Glutamatergic neuron (in vitro differentiated cells): ENCODE measurements around the gene PRDM16. TPM values are rescaled to one million over a fixed set of nuclear protein-coding genes. Genes with fewer than 3 reads are reported as not detected.

Experiments used
- DNase-seq: peaks from one replicate; pipeline ENCODE4 v3.0.0; 2022
- H3K27ac Mint-ChIP-seq: one replicate; pipeline ENCODE4 v1.8.0; 2020; ENCODE audit warnings: mild to moderate bottlenecking, mixed read lengths, inconsistent platforms; ENCODE audit not compliant: unreplicated experiment
- H3K27me3 Mint-ChIP-seq: one replicate; pipeline ENCODE4 v1.8.0; 2020; ENCODE audit warnings: mild to moderate bottlenecking, moderate library complexity, mixed read lengths, inconsistent platforms; ENCODE audit not compliant: unreplicated experiment
- H3K36me3 Mint-ChIP-seq: one replicate; pipeline ENCODE4 v1.8.0; 2020; ENCODE audit warnings: mild to moderate bottlenecking, mixed read lengths, inconsistent platforms; ENCODE audit not compliant: unreplicated experiment
- H3K4me1 Mint-ChIP-seq: one replicate; pipeline ENCODE4 v1.8.0; 2020; ENCODE audit warnings: mild to moderate bottlenecking, low read depth, mixed read lengths, inconsistent platforms; ENCODE audit not compliant: unreplicated experiment
- H3K4me3 Mint-ChIP-seq: one replicate; pipeline ENCODE4 v1.8.0; 2020; ENCODE audit warnings: mild to moderate bottlenecking, mixed read lengths, inconsistent platforms; ENCODE audit not compliant: unreplicated experiment
- H3K9me3 Mint-ChIP-seq: one replicate; pipeline ENCODE4 v1.8.0; 2020; ENCODE audit warnings: mild to moderate bottlenecking, moderate library complexity, mixed read lengths, inconsistent platforms; ENCODE audit not compliant: unreplicated experiment
- CTCF ChIP-seq: fragments of 200-600 bp; sonication (generic); IDR thresholded peaks from one replicate; pipeline ENCODE4 v1.5.0; 2021; ENCODE audit not compliant: partially characterized antibody, unreplicated experiment
- total RNA-seq: library from RNA; stranded (reverse); fragmentation: NEBNext Ultra II Directional; extraction: Animal tissue kit (Norgen Biotek cat#: 25700); gene quantifications from one replicate; pipeline ENCODE4 v1.2.1, GENCODE V29; 2021; ENCODE audit not compliant: unreplicated experiment

Gene PRDM16
- total RNA-seq, 1 donor from 2014 or later = 0.07 TPM

GRCh38 chr1:3213730-3214129 lies 144.7 kb downstream of the PRDM16 start:
- no peak for DNase-seq
- Mint-ChIP-seq H3K27ac (no peak overlapping the region), H3K27me3 (peaks cover 3% of the 10 kb centered on the region), H3K4me1 (peaks cover 4% of the 10 kb centered on the region), H3K9me3 (no peaks in the 10 kb centered on the region), H3K36me3 (no peaks in the 10 kb centered on the region), H3K4me3 (no peak overlapping the region)
- TF ChIP-seq CTCF = no peak

DNA sequence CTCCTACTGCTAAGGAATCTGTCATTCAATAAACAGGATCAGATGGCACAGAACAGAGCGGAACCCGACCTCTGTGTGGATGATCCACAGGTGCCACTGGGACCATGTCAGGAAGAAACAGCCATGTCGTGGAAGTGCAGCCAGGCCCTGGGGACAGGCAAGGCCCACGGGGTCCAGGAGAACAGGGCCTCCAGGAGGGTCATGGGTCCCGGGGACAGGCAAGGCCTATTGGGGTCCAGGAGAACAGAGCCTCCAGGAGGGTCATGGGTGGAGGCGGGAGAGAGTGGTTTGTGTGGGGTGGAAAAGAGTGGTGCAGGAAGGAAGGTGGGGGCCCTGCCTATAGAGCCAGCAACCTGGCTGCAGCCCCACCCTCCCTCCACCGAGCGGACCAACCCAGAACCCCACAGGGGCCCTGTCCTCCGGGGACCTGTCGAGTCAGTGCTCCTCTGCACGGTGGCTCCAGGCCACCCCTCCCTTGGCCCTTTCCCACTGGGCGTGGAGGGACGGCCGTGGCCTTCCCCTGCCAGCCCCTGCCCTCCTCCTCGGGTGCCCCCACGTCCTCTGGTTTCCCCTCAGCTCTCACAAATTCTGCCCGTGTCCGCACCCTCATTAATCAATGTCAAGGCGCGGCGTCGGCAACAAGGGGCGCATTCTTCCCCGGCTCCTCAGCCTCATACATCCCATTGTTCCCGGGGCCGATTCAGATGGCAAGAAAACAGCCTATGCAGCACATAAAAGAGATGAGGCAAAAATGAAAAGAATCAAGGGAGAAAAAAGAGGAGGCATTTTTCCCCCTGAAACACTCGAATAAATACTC lies 146.4 kb downstream of the PRDM16 start:
- no peaks in the 10 kb centered on the region for H3K9me3 Mint-ChIP-seq
- peaks cover 3% of the 10 kb centered on the region for H3K27me3 Mint-ChIP-seq
- H3K4me1 Mint-ChIP-seq = peaks cover 8% of the 10 kb centered on the region
- H3K27ac Mint-ChIP-seq = no peak overlapping the region
- no peak for DNase-seq
- no peaks in the 10 kb centered on the region for H3K36me3 Mint-ChIP-seq
- no peak for TF ChIP-seq CTCF
- no peak overlapping the region for H3K4me3 Mint-ChIP-seq

GRCh38 chr1:3216015-3216391 lies 147.0 kb downstream of the PRDM16 start:
- no peaks in the 10 kb centered on the region for H3K9me3 Mint-ChIP-seq
- TF ChIP-seq CTCF = no peak
- H3K4me3 Mint-ChIP-seq = no peak overlapping the region
- H3K36me3 Mint-ChIP-seq = no peaks in the 10 kb centered on the region
- no peak for DNase-seq
- H3K27ac Mint-ChIP-seq = no peak overlapping the region
- peaks cover 4% of the 10 kb centered on the region for H3K27me3 Mint-ChIP-seq
- H3K4me1 Mint-ChIP-seq = peaks cover 8% of the 10 kb centered on the region

GRCh38 chr1:3217181-3217641 lies 148.2 kb downstream of the PRDM16 start:
- H3K27ac Mint-ChIP-seq = no peak overlapping the region
- TF ChIP-seq CTCF = no peak
- DNase-seq = no peak
- no peak overlapping the region for H3K4me3 Mint-ChIP-seq
- H3K4me1 Mint-ChIP-seq = peaks cover 8% of the 10 kb centered on the region
- H3K36me3 Mint-ChIP-seq = no peaks in the 10 kb centered on the region
- peaks cover 2% of the 10 kb centered on the region for H3K9me3 Mint-ChIP-seq
- peaks cover 8% of the 10 kb centered on the region for H3K27me3 Mint-ChIP-seq

DNA sequence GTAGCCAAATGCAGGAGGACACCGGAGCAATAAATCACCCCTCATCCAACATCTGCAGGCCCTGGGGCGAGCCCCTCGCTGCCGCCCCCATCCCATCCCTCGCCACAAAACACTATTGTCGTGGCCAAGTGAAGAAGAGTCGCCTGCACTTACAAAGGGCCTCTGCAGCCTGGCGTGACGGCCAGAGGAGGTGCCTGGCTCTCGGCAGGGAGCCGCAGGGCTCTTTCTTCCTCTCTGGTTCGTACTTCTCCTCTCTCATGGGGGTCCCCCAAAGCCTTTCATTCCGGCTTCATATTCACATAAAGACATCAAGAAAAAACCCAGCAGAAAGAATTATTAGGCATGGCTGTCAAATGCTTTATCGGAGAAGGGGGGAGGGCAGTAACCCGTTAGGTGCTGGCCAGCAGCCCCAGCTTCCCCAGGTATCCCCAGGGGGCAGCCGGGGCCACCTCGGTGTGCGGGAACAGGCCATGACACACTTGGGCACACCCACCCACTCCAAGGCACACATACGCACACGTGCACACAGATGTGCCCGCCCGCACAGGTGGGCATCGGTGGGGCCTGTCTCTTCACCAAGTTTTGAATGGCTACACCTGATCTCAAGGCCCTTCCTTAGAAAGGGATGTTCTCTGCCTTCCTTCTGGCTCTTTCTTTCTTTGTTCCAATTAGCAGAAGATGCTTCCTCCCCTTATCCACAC lies 149.1 kb downstream of the PRDM16 start:
- Mint-ChIP-seq H3K9me3 (peaks cover 2% of the 10 kb centered on the region), H3K4me1 (peaks cover 8% of the 10 kb centered on the region), H3K36me3 (no peaks in the 10 kb centered on the region), H3K27ac (no peak overlapping the region), H3K27me3 (peaks cover 8% of the 10 kb centered on the region), H3K4me3 (no peak overlapping the region)
- no peak for DNase-seq
- no peak for TF ChIP-seq CTCF
